GM12878 (cell line): ENCODE data around the gene MIER3. TPM values are rescaled to one million over a fixed set of nuclear protein-coding genes. Genes with fewer than 3 reads are reported as not detected.

Source experiments
- ATAC-seq: fragments of 200-7000 bp; cut with Tn5 transposase; 3 replicates; pipeline ENCODE4 v1.9.1; 2020; ENCODE audit warnings: mild to moderate bottlenecking, moderate library complexity
- BruUV-seq: library from RNA; stranded (reverse); fragments of 400-500 nt; replicated peaks from 2 replicates; lab custom pipeline; 2021; lab: Mats Ljungman, UMichigan
- CTCF ChIA-PET: fragments of 300-600 bp; sonication (Branson Sonifier 250); formaldehyde crosslinking; extraction: SDS; loops from one replicate; lab custom pipeline; 2021; ENCODE audit warnings: inconsistent platforms; lab: Yijun Ruan, JAX
- POLR2A ChIA-PET: fragments of 350-600 bp; formaldehyde crosslinking; extraction: SDS; loops from one replicate; lab custom pipeline; 2021; ENCODE audit warnings: inconsistent platforms; lab: Charles Lee
- RAD21 ChIA-PET: fragments of 300-600 bp; sonication (Branson Sonifier 250); formaldehyde crosslinking; loops from one replicate; lab custom pipeline; 2023; ENCODE audit warnings: antibody characterized with exemption; ENCODE audit not compliant: unreplicated experiment; lab: Charles Lee
- SMC1A ChIA-PET: fragments of 300-600 bp; sonication (Branson Sonifier 250); formaldehyde crosslinking; loops from one replicate; lab custom pipeline; 2023; ENCODE audit not compliant: unreplicated experiment, uncharacterized antibody; lab: Charles Lee
- DNase-seq: peaks from one replicate; pipeline ENCODE4 v3.0.0-alpha.2; 2011; ENCODE audit warnings: low read depth, low spot score
- FAIRE-seq: peaks from 3 replicates; lab custom pipeline; 2011; peaks lifted over from hg19 to GRCh38; lab: Jason Lieb, UNC
- H2AFZ ChIP-seq: 2 replicates; pipeline ENCODE4 v1.6.0; 2011; ENCODE audit warnings: low read depth, low read length, control low read depth; ENCODE audit not compliant: control insufficient read depth
- H3K27ac ChIP-seq: 2 replicates; pipeline ENCODE4 v1.5.1; 2011; ENCODE audit warnings: control low read depth; ENCODE audit not compliant: control insufficient read depth, insufficient read depth
- H3K27me3 ChIP-seq, 2 experiments: replicated peaks in 1 of 2; 2 replicates each; pipeline versions ENCODE4 v1.6.0 to v1.6.1; 2011; ENCODE audit warnings: low read length in 1 of 2; ENCODE audit not compliant: control insufficient read depth in 2 of 2, insufficient read depth in 2 of 2
- H3K36me3 ChIP-seq, 2 experiments: 2 replicates each; pipeline ENCODE4 v1.5.1; 2011; ENCODE audit warnings: low read length in 1 of 2; ENCODE audit not compliant: control insufficient read depth in 2 of 2, insufficient read depth in 2 of 2
- H3K4me1 ChIP-seq: 2 replicates; pipeline ENCODE4 v1.6.1; 2011; ENCODE audit warnings: mild to moderate bottlenecking, low read length, moderate library complexity, mixed read lengths; ENCODE audit not compliant: control insufficient read depth, insufficient read depth
- H3K4me2 ChIP-seq: 2 replicates; pipeline ENCODE4 v1.6.0; 2011; ENCODE audit warnings: control low read depth; ENCODE audit not compliant: control insufficient read depth, insufficient read depth
- H3K4me3 ChIP-seq: fragments of 200-600 bp; sonication (generic); 2 replicates; pipeline ENCODE4 v1.5.1; 2016
- H3K79me2 ChIP-seq: 2 replicates; pipeline ENCODE4 v1.6.0; 2011; ENCODE audit warnings: low read length; ENCODE audit not compliant: control insufficient read depth, insufficient read depth
- H3K9ac ChIP-seq: 2 replicates; pipeline ENCODE4 v1.8.0; 2011; ENCODE audit warnings: low read length, control low read depth, mixed read lengths; ENCODE audit not compliant: control insufficient read depth, insufficient read depth
- H3K9me3 ChIP-seq: replicated peaks from 3 replicates; pipeline ENCODE4 v1.5.1; 2011; ENCODE audit warnings: mild to moderate bottlenecking, low read length; ENCODE audit not compliant: control insufficient read depth, insufficient read depth
- H4K20me1 ChIP-seq: 2 replicates; pipeline ENCODE4 v1.6.0; 2011; ENCODE audit not compliant: control insufficient read depth, insufficient read depth
- BRCA1 ChIP-seq: IDR thresholded peaks from 2 replicates; pipeline ENCODE4 v1.6.1; 2011; ENCODE audit warnings: low read depth, low read length, improper control_type of control experiment
- CREB1 ChIP-seq: IDR thresholded peaks from 2 replicates; pipeline ENCODE4 v1.6.1; 2012; ENCODE audit warnings: low read depth, mild to moderate bottlenecking, inconsistent platforms
- FOS ChIP-seq: IDR thresholded peaks from 3 replicates; pipeline ENCODE4 v1.6.1; 2011; ENCODE audit warnings: borderline replicate concordance; ENCODE audit not compliant: insufficient read length; ENCODE audit errors: extremely low read depth
- GATAD2B ChIP-seq: fragments of 450-650 bp; conservative IDR thresholded peaks from 2 replicates; pipeline ENCODE4 v1.6.1; 2017; ENCODE audit warnings: low read depth, mild to moderate bottlenecking, moderate library complexity
- HCFC1 ChIP-seq: fragments of 150-350 bp; IDR thresholded peaks from 2 replicates; pipeline ENCODE4 v1.6.1; 2014; ENCODE audit warnings: low read length
- KAT2A ChIP-seq: conservative IDR thresholded peaks from 2 replicates; pipeline ENCODE4 v1.6.1; 2011; ENCODE audit warnings: low read depth, low read length; ENCODE audit not compliant: control insufficient read depth
- NR2F1 ChIP-seq: fragments of 450-650 bp; conservative IDR thresholded peaks from 2 replicates; pipeline ENCODE4 v1.6.1; 2017; ENCODE audit warnings: mild to moderate bottlenecking
- PAX8 ChIP-seq: fragments of 450-650 bp; IDR thresholded peaks from 2 replicates; pipeline ENCODE4 v1.6.1; 2017; ENCODE audit warnings: mild to moderate bottlenecking, moderate library complexity
- RB1 ChIP-seq: fragments of 450-650 bp; formaldehyde crosslinking; IDR thresholded peaks from 2 replicates; pipeline ENCODE4 v1.6.1; 2017; ENCODE audit warnings: mild to moderate bottlenecking, borderline replicate concordance
- SIX5 ChIP-seq: IDR thresholded peaks from 2 replicates; pipeline ENCODE4 v1.6.1; 2011; ENCODE audit warnings: mild to moderate bottlenecking, low read depth, low read length, moderate library complexity; ENCODE audit not compliant: severe bottlenecking
- SREBF2 ChIP-seq: IDR thresholded peaks from 2 replicates; pipeline ENCODE4 v1.6.1; 2012; ENCODE audit warnings: mild to moderate bottlenecking, low read length
- STAT3 ChIP-seq: IDR thresholded peaks from 2 replicates; pipeline ENCODE4 v1.6.1; 2011; ENCODE audit warnings: low read depth, low read length, improper control_type of control experiment
- WGBS: methylation state at CpG from one replicate; pipeline ENCODE4 v1.1.6; 2016; ENCODE audit warnings: low lambda C conversion rate; ENCODE audit not compliant: insufficient replicate concordance, insufficient coverage; ENCODE audit errors: missing lambda C conversion rate; 5-methylcytosine and 5-hydroxymethylcytosine counted together
- in situ Hi-C: fragments of 300-500 bp; cut with MboI; formaldehyde crosslinking; loops from 9 replicates; pipeline ENCODE4 v1.14.3; 2018; ENCODE audit warnings: mixed read lengths
- intact Hi-C: fragments of 100-400 bp; cut with micrococcal nuclease; formaldehyde crosslinking; loops from one replicate; pipeline ENCODE4 v1.14.2; 2022; ENCODE audit not compliant: unreplicated experiment
- polyA plus RNA-seq, 11 experiments: library from polyadenylated mRNA; depleted of rRNA in 4 of 11; unstranded in 6 of 11; stranded (reverse) in 5 of 11; fragments of >200 nt; fragmentation: Nextera tagmentation in 4 of 11; fragmentation: Illumina TruSeq in 1 of 11; extraction: Ambion mirVana in 4 of 11; extraction: Trizol in 1 of 11; gene quantifications; 1 replicate in 1 of 11; 2 replicates in 10 of 11; pipeline versions ENCODE4 v1.2.1 to v1.2.3, GENCODE V29; 2011 to 2016; ENCODE audit warnings: inconsistent platforms in 2 of 11, missing spikeins in 2 of 11, low read depth in 1 of 11
- total RNA-seq, 4 experiments: library from RNA; depleted of rRNA in 3 of 4; stranded (reverse); fragments of >200 nt in 3 of 4; fragmentation: Illumina TruSeq in 1 of 4; extraction: Trizol in 1 of 4; gene quantifications; 2 replicates each; pipeline versions ENCODE4 v1.2.1 to v1.2.3, GENCODE V29; 2013 to 2021
- TF ChIP-seq, protein P1 (sequence below): fragments of 450-650 bp; formaldehyde crosslinking; IDR thresholded peaks from 2 replicates; pipeline ENCODE4 v1.4.0; 2020; ENCODE audit warnings: mild to moderate bottlenecking, moderate library complexity
- TF ChIP-seq, protein P2 (sequence below): fragments of 450-650 bp; formaldehyde crosslinking; IDR thresholded peaks from 2 replicates; pipeline ENCODE4 v1.4.0; 2022; ENCODE audit warnings: mild to moderate bottlenecking, moderate library complexity

The MIER3 gene
- total and polyA plus RNA-seq, 10 of the 15 experiments (the other 5 are each of a cell fraction or from before 2014, with no cell fraction given): 2.9 to 14.6 (median 7.2) TPM

DNA sequence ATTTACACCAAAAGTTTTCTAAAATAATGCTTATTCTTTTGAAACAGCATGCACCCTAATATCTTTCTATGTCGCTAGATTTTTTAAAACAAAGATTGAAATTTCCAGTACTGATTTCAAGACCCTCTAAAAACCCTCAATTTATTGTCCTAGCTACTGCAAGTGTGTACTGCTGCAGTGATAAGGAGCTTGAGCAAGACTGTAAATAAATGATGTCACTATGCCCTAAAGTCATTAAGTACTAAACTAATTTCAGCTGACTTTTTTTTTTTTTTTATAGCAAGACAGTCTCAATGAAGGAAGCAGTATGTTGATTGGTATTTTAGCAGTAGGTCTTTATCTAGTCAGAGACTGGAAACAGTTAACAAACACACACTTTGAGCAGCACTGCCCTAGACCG, 12.2 kb upstream of the MIER3 start (continued):
- TF ChIP-seq, protein P1, sequence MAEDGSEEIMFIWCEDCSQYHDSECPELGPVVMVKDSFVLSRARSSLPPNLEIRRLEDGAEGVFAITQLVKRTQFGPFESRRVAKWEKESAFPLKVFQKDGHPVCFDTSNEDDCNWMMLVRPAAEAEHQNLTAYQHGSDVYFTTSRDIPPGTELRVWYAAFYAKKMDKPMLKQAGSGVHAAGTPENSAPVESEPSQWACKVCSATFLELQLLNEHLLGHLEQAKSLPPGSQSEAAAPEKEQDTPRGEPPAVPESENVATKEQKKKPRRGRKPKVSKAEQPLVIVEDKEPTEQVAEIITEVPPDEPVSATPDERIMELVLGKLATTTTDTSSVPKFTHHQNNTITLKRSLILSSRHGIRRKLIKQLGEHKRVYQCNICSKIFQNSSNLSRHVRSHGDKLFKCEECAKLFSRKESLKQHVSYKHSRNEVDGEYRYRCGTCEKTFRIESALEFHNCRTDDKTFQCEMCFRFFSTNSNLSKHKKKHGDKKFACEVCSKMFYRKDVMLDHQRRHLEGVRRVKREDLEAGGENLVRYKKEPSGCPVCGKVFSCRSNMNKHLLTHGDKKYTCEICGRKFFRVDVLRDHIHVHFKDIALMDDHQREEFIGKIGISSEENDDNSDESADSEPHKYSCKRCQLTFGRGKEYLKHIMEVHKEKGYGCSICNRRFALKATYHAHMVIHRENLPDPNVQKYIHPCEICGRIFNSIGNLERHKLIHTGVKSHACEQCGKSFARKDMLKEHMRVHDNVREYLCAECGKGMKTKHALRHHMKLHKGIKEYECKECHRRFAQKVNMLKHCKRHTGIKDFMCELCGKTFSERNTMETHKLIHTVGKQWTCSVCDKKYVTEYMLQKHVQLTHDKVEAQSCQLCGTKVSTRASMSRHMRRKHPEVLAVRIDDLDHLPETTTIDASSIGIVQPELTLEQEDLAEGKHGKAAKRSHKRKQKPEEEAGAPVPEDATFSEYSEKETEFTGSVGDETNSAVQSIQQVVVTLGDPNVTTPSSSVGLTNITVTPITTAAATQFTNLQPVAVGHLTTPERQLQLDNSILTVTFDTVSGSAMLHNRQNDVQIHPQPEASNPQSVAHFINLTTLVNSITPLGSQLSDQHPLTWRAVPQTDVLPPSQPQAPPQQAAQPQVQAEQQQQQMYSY (CRISPR knock-in tag): no peak
- TF ChIP-seq KAT2A: no peak

DNA sequence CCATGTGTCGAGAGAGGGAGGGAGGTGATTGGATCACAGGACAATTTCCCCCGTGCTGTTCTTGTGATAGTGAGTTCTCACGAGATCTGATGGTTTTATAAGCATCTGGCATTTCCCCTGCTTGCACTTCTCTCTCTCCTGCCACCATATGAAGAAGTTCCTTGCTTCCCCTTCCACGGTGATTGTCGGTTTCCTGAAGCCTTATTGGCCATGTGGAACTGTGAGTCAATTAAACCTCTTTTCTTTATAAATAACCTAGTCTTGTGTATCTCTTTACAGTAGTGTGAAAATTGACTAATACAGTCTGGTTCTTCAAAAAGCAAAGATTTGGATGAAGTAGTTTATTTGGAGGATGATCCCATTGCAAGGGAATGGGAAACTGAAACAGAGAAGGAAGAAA, 11.3 kb upstream of the MIER3 start:
- SMC1A ChIA-PET: interaction anchor here (3.3 kb wide), 1 partner anchor 9 kb away, joined by 7 read pairs; no protein-coding TSS in a partner anchor
- RAD21 ChIA-PET: no interaction called here
- peaks cover 0 to 5% of the 10 kb centered on the region in 2 experiments; a peak in 3 of 4 replicates for H3K27me3 ChIP-seq
- CTCF ChIA-PET: interaction anchor here (1.1 kb wide), 1 partner anchor 8 kb away, joined by 6 read pairs; no protein-coding TSS in a partner anchor
- no peak for DNase-seq
- no TSS peak for BruUV-seq
- no peaks in the 10 kb centered on the region for H3K79me2 ChIP-seq
- no peaks in the 10 kb centered on the region for H4K20me1 ChIP-seq
- ATAC-seq: no peak
- in situ Hi-C loops (no loop called here), intact Hi-C loops (no loop called here)
- H3K36me3 ChIP-seq: no peaks in the 10 kb centered on the region
- no peak for FAIRE-seq
- no peak overlapping the region for H3K4me2 ChIP-seq
- H3K4me3 ChIP-seq: no peak overlapping the region
- H3K9me3 ChIP-seq: no peaks in the 10 kb centered on the region
- H3K4me1 ChIP-seq: no peaks in the 10 kb centered on the region
- no peak for TF ChIP-seq RB1
- TF ChIP-seq CREB1: no peak
- TF ChIP-seq SIX5: no peak
- no peak for TF ChIP-seq PAX8
- TF ChIP-seq GATAD2B: no peak
- TF ChIP-seq BRCA1: no peak
- no peak for TF ChIP-seq SREBF2
- no peak for TF ChIP-seq NR2F1
- no peak for TF ChIP-seq FOS
- TF ChIP-seq, protein P2, sequence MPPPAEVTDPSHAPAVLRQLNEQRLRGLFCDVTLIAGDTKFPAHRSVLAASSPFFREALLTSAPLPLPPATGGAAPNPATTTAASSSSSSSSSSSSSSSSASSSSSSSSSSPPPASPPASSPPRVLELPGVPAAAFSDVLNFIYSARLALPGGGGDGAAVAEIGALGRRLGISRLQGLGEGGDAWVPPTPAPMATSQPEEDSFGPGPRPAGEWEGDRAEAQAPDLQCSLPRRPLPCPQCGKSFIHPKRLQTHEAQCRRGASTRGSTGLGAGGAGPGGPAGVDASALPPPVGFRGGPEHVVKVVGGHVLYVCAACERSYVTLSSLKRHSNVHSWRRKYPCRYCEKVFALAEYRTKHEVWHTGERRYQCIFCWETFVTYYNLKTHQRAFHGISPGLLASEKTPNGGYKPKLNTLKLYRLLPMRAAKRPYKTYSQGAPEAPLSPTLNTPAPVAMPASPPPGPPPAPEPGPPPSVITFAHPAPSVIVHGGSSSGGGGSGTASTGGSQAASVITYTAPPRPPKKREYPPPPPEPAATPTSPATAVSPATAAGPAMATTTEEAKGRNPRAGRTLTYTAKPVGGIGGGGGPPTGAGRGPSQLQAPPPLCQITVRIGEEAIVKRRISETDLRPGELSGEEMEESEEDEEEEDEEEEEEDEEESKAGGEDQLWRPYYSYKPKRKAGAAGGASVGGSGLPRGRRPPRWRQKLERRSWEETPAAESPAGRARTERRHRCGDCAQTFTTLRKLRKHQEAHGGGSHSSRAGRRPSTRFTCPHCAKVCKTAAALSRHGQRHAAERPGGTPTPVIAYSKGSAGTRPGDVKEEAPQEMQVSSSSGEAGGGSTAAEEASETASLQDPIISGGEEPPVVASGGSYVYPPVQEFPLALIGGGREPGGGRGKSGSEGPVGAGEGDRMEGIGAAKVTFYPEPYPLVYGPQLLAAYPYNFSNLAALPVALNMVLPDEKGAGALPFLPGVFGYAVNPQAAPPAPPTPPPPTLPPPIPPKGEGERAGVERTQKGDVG (CRISPR knock-in tag): no peak
- TF ChIP-seq HCFC1: no peak
- no peak for TF ChIP-seq STAT3
- no peak overlapping the region for H3K27ac ChIP-seq
- WGBS: 21% methylated on average over 5 of the region's 5 CpGs
- H2AFZ ChIP-seq: no peak overlapping the region
- H3K9ac ChIP-seq: no peak overlapping the region
- POLR2A ChIA-PET: no interaction called here
